ENCODE measurements around the gene MCC. TPM values are rescaled to one million over a fixed set of nuclear protein-coding genes. Genes with fewer than 3 reads are reported as not detected.

MCC gene
- total and polyA plus RNA-seq, 12 donors = 4.2 to 34.1 (median 25.2) TPM

- Histone ChIP-seq H3K27me3 (no peaks in the 10 kb centered on the region), H3K9me3 (no peaks in the 10 kb centered on the region), H3K36me3 (peaks cover 0 to 100% (median 28%) of the 10 kb centered on the region in 9 donors), H3K4me3 (no peak overlapping the region), H3K27ac (no peak overlapping the region), H3K4me1 (peaks cover 0 to 29% (median 16%) of the 10 kb centered on the region in 9 donors)
- intact Hi-C loops (cut with DNase I) = no loop called here
- 96 to 97% methylated on average over 2 of the region's 2 CpGs for WGBS, 2 donors
- TF ChIP-seq CTCF (IDR thresholded peaks at IDR 0.05) = no peak
- ATAC-seq = no peak
- no peak for DNase-seq
Measured at GRCh38 chr5:113065626-113066025, 422.6 kb downstream of the MCC start.

DNA sequence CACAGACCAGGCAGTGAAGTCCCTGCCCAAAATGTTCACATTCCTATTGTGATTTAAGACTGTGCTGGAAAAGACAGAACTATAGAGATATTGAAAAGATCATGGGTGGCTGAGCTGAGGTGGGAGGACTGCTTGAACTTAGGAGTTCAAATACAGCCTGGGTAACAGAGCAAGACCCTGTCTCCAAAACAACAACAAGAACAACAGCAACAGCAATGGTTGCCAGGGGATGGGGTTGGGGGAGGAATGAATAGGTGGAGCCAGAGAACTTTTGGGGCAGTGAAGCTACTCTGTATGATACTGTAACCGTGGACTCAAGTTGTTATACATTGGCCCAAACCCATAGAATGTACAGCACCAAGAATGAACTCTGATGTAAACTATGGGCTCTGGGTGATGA lies 423.4 kb downstream of the MCC start:
- Histone ChIP-seq H3K27ac (no peak overlapping the region), H3K27me3 (no peaks in the 10 kb centered on the region), H3K9me3 (no peaks in the 10 kb centered on the region), H3K36me3 (peaks cover 0 to 100% (median 20%) of the 10 kb centered on the region in 9 donors), H3K4me1 (peaks cover 0 to 29% (median 18%) of the 10 kb centered on the region in 9 donors), H3K4me3 (no peak overlapping the region)
- WGBS, 2 donors = 91 to 94% methylated on average over 1 of the region's 1 CpG
- DNase-seq (peak in 1 of 2 donors; percentile 1), ATAC-seq (no peak)
- no peak for TF ChIP-seq CTCF (IDR thresholded peaks at IDR 0.05)
- intact Hi-C loops (cut with DNase I) = no loop called here

- H3K9me3 ChIP-seq = no peaks in the 10 kb centered on the region
- intact Hi-C loops (cut with DNase I) = no loop called here
- 57 to 69% methylated on average over 12 of the region's 12 CpGs for WGBS, 2 donors
- peaks cover 0 to 37% (median 25%) of the 10 kb centered on the region in 9 donors for H3K4me1 ChIP-seq
- H3K27ac ChIP-seq = no peak overlapping the region
- H3K27me3 ChIP-seq = no peaks in the 10 kb centered on the region
- no peak for TF ChIP-seq CTCF (IDR thresholded peaks at IDR 0.05)
- H3K4me3 ChIP-seq = no peak overlapping the region
- ATAC-seq = peak in 4 of 8 donors; percentile 21 to 67 (median 54)
- no peak for DNase-seq
- peaks cover 0 to 100% (median 16%) of the 10 kb centered on the region in 9 donors for H3K36me3 ChIP-seq
Measured at GRCh38 chr5:113063927-113064326, 424.3 kb downstream of the MCC start.

DNA sequence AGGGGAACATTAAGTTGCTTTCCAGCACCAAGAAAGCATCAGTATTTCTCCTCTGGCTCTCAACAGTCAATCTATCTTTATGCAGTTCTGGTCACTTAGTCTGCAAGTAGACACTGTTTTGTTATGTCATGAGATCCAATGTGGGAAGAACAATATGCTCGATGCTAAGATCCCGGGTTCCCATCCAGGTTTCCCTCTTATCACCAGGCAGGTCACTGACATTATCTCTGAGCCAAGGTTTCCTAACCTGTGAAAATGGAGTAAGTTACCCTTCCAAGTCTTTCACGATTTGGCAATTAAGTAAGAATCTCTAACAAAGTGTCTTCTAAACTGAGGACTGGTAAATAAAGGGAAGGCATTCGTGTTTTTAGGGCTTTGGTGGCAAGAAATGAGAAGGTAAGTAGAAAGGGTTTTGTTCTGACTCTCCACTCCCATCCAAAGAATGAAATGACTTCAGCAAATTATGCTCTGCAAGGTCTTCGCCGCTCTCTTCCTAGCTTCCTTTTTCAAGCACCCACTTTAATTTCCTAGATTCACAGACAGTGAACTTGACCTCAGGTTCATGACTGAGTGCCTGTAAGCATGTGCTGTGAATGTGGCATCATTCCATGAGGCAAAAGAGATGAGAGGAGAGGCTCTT lies 425.3 kb downstream of the MCC start:
- H3K36me3 ChIP-seq = peaks cover 0 to 99% (median 18%) of the 10 kb centered on the region in 9 donors
- H3K4me3 ChIP-seq = no peak overlapping the region
- TF ChIP-seq CTCF (IDR thresholded peaks at IDR 0.05) = no peak
- ATAC-seq (no peak), DNase-seq (no peak)
- H3K4me1 ChIP-seq = peaks cover 0 to 47% (median 32%) of the 10 kb centered on the region in 9 donors
- WGBS, 2 donors = 83 to 84% methylated on average over 6 of the region's 6 CpGs
- H3K27me3 ChIP-seq = no peaks in the 10 kb centered on the region
- intact Hi-C loops (cut with DNase I) = no loop called here
- no peaks in the 10 kb centered on the region for H3K9me3 ChIP-seq
- H3K27ac ChIP-seq = no peak overlapping the region

All from heart right ventricle (tissue), 16 donors.